GM12872 (cell line): ENCODE measurements around the gene ATP10A.

Experiments
- CTCF ChIP-seq: IDR thresholded peaks from 3 replicates; pipeline ENCODE4 v1.5.1; 2011; ENCODE audit warnings: low read depth, mild to moderate bottlenecking, low read length, moderate library complexity; ENCODE audit not compliant: insufficient read depth

ATP10A gene

GRCh38 chr15:25772500-25772899, 90.6 kb downstream of the ATP10A start:
- TF ChIP-seq CTCF = no peak

DNA sequence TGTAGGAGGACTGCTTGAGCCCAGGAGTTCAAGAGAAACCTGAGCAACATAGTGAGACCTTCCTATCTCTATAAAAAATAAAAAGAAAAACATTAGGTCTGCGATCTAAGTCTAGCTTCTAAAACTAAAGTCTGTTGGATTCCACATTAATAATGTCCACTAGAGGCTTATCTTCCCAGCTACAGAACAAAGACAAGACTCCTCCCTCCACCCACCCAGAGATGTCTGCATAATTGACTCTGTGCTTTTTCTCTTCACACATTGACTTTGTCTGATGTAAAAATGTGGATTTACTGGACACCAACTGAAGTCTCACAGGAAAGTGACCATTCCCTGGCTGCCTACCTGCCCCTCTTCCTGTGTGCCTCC, 91.8 kb downstream of the ATP10A start:
- no peak for TF ChIP-seq CTCF

- TF ChIP-seq CTCF = no peak
Measured at GRCh38 chr15:25770618-25771337, 92.3 kb downstream of the ATP10A start.

DNA sequence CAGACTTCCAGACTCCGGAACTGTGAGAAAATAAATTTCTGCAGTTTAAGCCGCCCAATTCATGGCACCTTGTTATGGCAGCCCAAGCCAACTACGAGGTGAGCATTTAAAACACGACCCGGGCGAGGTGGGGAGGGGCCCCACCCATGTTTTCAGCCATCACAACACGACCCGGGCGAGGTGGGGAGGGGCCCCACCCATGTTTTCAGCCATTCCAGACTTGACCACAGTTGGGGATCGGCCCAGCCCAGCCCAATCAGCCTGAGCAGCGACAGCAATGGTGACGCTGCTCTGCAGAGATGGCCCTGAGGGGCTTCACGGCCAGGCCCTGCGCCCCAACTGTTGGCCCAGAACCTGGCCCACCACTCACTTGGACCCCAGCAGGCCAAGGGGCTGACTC, 93.1 kb downstream of the ATP10A start:
- no peak for TF ChIP-seq CTCF

DNA sequence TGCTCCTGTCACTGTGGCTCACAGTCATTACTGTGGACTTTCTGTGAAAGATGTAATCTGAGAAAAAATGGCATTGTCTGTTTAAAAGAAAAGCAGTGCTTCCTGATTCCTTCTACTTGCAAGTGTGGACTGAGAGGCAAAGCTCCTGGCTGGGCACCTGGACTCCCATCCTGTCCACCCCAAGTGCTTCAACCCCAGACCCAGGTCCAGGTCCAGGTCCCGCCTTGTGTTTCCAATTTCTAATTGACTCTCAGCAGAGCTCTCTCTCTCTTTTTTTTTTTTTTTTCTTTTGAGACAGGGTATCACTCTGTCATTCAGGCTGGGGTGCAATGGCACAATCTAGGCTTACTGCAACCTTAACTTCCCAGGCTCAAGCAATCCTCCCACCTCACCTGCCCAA, 94.9 kb downstream of the ATP10A start:
- no peak for TF ChIP-seq CTCF

DNA sequence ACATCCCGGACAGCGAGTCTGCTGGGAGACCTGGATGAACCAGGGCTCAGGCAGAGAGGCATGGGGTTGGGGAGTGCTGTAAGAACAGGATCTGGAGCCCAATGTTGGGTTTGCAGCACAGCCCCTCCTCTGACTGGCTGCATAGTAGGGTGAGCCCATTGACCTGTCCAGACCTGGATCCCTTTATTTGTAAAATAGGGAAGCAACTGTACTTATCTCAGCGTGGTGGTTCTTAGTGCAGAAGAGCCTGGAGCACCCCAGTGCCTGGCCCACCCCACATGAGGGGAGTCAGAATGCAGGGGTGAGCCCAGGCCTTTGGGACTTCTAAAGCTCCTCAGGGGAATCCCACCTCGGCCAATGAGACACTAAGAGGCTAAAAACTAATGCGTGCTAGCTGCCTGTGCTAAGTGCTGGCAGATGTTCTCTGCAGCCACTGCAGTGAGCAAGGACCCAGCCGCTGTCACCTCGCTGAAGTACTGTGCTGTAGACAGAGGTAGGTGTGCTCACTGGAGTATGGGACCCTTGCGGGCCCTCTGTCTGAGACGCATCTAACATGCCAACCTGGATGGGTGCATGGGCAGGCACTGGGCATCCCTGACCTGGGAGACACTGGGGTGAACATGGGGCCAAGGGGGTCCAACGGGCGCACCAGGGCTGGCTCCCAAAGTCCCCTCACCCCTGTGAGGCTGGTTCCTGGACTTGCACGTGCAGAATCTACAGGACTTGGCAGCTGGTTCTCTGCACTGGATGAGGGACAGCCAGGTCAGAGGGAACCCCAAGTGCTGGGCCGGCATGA, 95.6 kb downstream of the ATP10A start:
- no peak for TF ChIP-seq CTCF

- no peak for TF ChIP-seq CTCF
Measured at GRCh38 chr15:25766417-25766816, 96.7 kb downstream of the ATP10A start.
